Measurements from ENCODE around the gene INTS11. TPM values are rescaled to one million over a fixed set of nuclear protein-coding genes. Genes with fewer than 3 reads are reported as not detected.

The INTS11 gene
- total and polyA plus RNA-seq, 2 experiments from 2014 or later = 102 to 161 TPM

DNA sequence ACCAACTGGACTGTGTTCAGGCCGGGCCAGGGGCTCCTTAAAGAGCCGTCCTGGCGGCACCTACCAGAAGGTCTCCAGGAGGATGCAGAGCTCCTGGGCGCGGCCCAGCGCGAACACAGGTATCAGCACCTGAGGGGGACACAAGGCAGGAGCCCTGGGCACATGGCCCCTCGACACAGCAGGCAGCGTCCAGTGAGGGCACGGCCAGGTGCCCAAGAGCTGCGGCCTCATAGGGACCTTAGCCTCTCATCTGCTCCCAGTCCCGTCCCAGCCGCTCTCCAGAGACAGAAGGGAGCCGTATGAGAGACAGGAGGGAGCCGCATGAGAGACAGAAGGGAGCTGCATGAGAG lies 10.2 kb downstream of the INTS11 start:
- H3K4me2 ChIP-seq = no peak overlapping the region
- DNase-seq (ENCODE audit: low spot score) (no peak), ATAC-seq (no peak)
- H3K4me3 Mint-ChIP-seq = no peak overlapping the region
- TF ChIP-seq CREB1 (CRISPR knock-in tag; IDR thresholded peaks at IDR 0.05; ENCODE audit: low read depth) (no peak), NANOG (IDR thresholded peaks at IDR 0.05; ENCODE audit: borderline replicate concordance) (no peak), STAT1 (IDR thresholded peaks at IDR 0.05; ENCODE audit: unreplicated experiment) (no peak), EZH2 (IDR thresholded peaks at IDR 0.05; ENCODE audit: low read depth, unreplicated experiment) (no peak), POLR2AphosphoS5 (IDR thresholded peaks at IDR 0.05; ENCODE audit: low read depth) (no peak), EZH2phosphoT487 (IDR thresholded peaks at IDR 0.05; ENCODE audit: unreplicated experiment) (no peak), ZNF114 (CRISPR knock-in tag; IDR thresholded peaks at IDR 0.05) (no peak), ZNF331 (CRISPR knock-in tag; IDR thresholded peaks at IDR 0.05; ENCODE audit: low read depth) (no peak), JUNB (IDR thresholded peaks at IDR 0.05; ENCODE audit: unreplicated experiment) (no peak)
- TF ChIP-seq, protein P1, sequence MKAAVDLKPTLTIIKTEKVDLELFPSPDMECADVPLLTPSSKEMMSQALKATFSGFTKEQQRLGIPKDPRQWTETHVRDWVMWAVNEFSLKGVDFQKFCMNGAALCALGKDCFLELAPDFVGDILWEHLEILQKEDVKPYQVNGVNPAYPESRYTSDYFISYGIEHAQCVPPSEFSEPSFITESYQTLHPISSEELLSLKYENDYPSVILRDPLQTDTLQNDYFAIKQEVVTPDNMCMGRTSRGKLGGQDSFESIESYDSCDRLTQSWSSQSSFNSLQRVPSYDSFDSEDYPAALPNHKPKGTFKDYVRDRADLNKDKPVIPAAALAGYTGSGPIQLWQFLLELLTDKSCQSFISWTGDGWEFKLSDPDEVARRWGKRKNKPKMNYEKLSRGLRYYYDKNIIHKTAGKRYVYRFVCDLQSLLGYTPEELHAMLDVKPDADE (IDR thresholded peaks at IDR 0.05) = no peak
- TF ChIP-seq, protein P2, sequence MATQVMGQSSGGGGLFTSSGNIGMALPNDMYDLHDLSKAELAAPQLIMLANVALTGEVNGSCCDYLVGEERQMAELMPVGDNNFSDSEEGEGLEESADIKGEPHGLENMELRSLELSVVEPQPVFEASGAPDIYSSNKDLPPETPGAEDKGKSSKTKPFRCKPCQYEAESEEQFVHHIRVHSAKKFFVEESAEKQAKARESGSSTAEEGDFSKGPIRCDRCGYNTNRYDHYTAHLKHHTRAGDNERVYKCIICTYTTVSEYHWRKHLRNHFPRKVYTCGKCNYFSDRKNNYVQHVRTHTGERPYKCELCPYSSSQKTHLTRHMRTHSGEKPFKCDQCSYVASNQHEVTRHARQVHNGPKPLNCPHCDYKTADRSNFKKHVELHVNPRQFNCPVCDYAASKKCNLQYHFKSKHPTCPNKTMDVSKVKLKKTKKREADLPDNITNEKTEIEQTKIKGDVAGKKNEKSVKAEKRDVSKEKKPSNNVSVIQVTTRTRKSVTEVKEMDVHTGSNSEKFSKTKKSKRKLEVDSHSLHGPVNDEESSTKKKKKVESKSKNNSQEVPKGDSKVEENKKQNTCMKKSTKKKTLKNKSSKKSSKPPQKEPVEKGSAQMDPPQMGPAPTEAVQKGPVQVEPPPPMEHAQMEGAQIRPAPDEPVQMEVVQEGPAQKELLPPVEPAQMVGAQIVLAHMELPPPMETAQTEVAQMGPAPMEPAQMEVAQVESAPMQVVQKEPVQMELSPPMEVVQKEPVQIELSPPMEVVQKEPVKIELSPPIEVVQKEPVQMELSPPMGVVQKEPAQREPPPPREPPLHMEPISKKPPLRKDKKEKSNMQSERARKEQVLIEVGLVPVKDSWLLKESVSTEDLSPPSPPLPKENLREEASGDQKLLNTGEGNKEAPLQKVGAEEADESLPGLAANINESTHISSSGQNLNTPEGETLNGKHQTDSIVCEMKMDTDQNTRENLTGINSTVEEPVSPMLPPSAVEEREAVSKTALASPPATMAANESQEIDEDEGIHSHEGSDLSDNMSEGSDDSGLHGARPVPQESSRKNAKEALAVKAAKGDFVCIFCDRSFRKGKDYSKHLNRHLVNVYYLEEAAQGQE (IDR thresholded peaks at IDR 0.05; ENCODE audit: unreplicated experiment) = no peak
- TF ChIP-seq, protein P3, sequence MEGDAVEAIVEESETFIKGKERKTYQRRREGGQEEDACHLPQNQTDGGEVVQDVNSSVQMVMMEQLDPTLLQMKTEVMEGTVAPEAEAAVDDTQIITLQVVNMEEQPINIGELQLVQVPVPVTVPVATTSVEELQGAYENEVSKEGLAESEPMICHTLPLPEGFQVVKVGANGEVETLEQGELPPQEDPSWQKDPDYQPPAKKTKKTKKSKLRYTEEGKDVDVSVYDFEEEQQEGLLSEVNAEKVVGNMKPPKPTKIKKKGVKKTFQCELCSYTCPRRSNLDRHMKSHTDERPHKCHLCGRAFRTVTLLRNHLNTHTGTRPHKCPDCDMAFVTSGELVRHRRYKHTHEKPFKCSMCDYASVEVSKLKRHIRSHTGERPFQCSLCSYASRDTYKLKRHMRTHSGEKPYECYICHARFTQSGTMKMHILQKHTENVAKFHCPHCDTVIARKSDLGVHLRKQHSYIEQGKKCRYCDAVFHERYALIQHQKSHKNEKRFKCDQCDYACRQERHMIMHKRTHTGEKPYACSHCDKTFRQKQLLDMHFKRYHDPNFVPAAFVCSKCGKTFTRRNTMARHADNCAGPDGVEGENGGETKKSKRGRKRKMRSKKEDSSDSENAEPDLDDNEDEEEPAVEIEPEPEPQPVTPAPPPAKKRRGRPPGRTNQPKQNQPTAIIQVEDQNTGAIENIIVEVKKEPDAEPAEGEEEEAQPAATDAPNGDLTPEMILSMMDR (conservative IDR thresholded peaks at IDR 0.05; ENCODE audit: low read depth in 2 of 2) = no peak
- TF ChIP-seq, protein P4, sequence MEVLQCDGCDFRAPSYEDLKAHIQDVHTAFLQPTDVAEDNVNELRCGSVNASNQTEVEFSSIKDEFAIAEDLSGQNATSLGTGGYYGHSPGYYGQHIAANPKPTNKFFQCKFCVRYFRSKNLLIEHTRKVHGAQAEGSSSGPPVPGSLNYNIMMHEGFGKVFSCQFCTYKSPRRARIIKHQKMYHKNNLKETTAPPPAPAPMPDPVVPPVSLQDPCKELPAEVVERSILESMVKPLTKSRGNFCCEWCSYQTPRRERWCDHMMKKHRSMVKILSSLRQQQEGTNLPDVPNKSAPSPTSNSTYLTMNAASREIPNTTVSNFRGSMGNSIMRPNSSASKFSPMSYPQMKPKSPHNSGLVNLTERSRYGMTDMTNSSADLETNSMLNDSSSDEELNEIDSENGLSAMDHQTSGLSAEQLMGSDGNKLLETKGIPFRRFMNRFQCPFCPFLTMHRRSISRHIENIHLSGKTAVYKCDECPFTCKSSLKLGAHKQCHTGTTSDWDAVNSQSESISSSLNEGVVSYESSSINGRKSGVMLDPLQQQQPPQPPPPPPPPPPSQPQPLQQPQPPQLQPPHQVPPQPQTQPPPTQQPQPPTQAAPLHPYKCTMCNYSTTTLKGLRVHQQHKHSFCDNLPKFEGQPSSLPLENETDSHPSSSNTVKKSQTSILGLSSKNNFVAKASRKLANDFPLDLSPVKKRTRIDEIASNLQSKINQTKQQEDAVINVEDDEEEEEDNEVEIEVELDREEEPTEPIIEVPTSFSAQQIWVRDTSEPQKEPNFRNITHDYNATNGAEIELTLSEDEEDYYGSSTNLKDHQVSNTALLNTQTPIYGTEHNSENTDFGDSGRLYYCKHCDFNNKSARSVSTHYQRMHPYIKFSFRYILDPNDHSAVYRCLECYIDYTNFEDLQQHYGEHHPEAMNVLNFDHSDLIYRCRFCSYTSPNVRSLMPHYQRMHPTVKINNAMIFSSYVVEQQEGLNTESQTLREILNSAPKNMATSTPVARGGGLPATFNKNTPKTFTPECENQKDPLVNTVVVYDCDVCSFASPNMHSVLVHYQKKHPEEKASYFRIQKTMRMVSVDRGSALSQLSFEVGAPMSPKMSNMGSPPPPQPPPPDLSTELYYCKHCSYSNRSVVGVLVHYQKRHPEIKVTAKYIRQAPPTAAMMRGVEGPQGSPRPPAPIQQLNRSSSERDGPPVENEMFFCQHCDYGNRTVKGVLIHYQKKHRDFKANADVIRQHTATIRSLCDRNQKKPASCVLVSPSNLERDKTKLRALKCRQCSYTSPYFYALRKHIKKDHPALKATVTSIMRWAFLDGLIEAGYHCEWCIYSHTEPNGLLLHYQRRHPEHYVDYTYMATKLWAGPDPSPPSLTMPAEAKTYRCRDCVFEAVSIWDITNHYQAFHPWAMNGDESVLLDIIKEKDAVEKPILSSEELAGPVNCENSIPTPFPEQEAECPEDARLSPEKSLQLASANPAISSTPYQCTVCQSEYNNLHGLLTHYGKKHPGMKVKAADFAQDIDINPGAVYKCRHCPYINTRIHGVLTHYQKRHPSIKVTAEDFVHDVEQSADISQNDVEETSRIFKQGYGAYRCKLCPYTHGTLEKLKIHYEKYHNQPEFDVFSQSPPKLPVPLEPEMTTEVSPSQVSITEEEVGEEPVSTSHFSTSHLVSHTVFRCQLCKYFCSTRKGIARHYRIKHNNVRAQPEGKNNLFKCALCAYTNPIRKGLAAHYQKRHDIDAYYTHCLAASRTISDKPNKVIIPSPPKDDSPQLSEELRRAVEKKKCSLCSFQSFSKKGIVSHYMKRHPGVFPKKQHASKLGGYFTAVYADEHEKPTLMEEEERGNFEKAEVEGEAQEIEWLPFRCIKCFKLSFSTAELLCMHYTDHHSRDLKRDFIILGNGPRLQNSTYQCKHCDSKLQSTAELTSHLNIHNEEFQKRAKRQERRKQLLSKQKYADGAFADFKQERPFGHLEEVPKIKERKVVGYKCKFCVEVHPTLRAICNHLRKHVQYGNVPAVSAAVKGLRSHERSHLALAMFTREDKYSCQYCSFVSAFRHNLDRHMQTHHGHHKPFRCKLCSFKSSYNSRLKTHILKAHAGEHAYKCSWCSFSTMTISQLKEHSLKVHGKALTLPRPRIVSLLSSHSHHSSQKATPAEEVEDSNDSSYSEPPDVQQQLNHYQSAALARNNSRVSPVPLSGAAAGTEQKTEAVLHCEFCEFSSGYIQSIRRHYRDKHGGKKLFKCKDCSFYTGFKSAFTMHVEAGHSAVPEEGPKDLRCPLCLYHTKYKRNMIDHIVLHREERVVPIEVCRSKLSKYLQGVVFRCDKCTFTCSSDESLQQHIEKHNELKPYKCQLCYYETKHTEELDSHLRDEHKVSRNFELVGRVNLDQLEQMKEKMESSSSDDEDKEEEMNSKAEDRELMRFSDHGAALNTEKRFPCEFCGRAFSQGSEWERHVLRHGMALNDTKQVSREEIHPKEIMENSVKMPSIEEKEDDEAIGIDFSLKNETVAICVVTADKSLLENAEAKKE (CRISPR knock-in tag; IDR thresholded peaks at IDR 0.05) = no peak
- H3K79me2 ChIP-seq (replicated peaks; ENCODE audit: insufficient read depth) = peaks cover 31% of the 10 kb centered on the region
- peaks cover 7% of the 10 kb centered on the region; the same call in 1 of the 2 replicates for H3K4me1 ChIP-seq (ENCODE audit: insufficient read depth)
- H3K27ac Mint-ChIP-seq = no peak overlapping the region
- H3F3A ChIP-seq (replicated peaks; ENCODE audit: low read depth) = peaks cover 22% of the 10 kb centered on the region
- no peak overlapping the region for H2AFZ ChIP-seq
- no peaks in the 10 kb centered on the region for H3K9me2 ChIP-seq (ENCODE audit: insufficient read depth)
- no peaks in the 10 kb centered on the region for H3K27me3 ChIP-seq (ENCODE audit: insufficient read depth)
- no peak overlapping the region for H3K27ac ChIP-seq (ENCODE audit: low read depth)
- no peaks in the 10 kb centered on the region; the same call in 2 of the 3 replicates for H3K9me3 Mint-ChIP-seq
- peaks cover 18% of the 10 kb centered on the region for H3K4me1 Mint-ChIP-seq
- H3K4me3 ChIP-seq = no peak overlapping the region
- peaks cover 55% of the 10 kb centered on the region for H3K36me3 Mint-ChIP-seq (ENCODE audit: low read depth)
- H3K36me3 ChIP-seq (ENCODE audit: insufficient read depth) = peaks cover 8% of the 10 kb centered on the region; the same call in 1 of the 2 replicates
- H4K20me1 ChIP-seq (replicated peaks; ENCODE audit: insufficient read depth) = peaks cover 25% of the 10 kb centered on the region
- peaks cover 24% of the 10 kb centered on the region for H3K27me3 Mint-ChIP-seq (ENCODE audit: insufficient read depth, low read depth, poor library complexity)

Measured in GM23338 (cell line).